Right lobe of liver (tissue), 4 donors: ENCODE results near the gene ABCA12.

Source experiments
- CTCF ChIP-seq, 4 donors: fragments of 200-600 bp in 3 of 4; fragments of 450-650 bp in 1 of 4; IDR thresholded peaks; one replicate each; pipeline versions ENCODE4 v1.5.1 to v1.8.0; 2016 to 2022; ENCODE audit warnings: antibody characterized with exemption in 4 of 4, mild to moderate bottlenecking in 2 of 4
- POLR2A ChIP-seq: fragments of 450-650 bp; IDR thresholded peaks from one replicate; pipeline ENCODE4 v1.6.1; 2017; ENCODE audit warnings: antibody characterized with exemption, mild to moderate bottlenecking
- donor health status: DM: no; HTN: no; CAD: no.
- donor health status: DM: no; HTN: no; CAD: no.
- donor health status: DM: no; HTN: yes; CAD: no.

DNA sequence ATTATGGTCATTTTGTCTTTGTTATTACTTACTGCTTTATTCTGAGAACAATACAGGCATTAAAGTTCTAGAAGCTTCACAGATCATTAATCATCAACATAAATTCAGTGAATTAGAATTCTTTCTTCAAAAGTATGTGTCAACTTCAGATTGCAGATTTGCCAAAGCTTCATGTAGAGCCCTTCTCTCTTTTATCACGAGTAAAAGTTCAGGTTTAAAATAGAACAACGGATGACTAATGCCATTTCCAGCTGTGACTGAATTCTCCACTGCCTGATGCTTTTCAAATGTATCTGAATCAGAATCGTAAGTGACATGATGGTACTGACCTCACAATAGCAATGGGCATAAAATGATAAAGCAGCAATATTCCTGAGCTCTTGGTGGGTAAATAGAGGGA lies 116.0 kb downstream of the ABCA12 start:
- no peak for TF ChIP-seq CTCF (IDR thresholded peaks at IDR 0.05)
- no peak for TF ChIP-seq POLR2A
